IMR-90 (cell line): ENCODE measurements around the gene SDC3. TPM values are rescaled to one million over a fixed set of nuclear protein-coding genes. Genes with fewer than 3 reads are reported as not detected.

Source experiments
- ATAC-seq: fragments of 200-7000 bp; cut with Tn5 transposase; 2 replicates; pipeline ENCODE4 v1.9.1; 2020; ENCODE audit warnings: low read depth, mild to moderate bottlenecking, moderate library complexity
- BruUV-seq: library from RNA; stranded (reverse); fragments of 400-500 nt; replicated peaks from 2 replicates; lab custom pipeline; 2021; lab: Mats Ljungman, UMichigan
- CTCF ChIA-PET: fragments of 300-600 bp; formaldehyde crosslinking; extraction: SDS; loops from one replicate; lab custom pipeline; 2021; ENCODE audit warnings: antibody characterized with exemption; lab: Yijun Ruan, JAX
- POLR2A ChIA-PET: fragments of 300-600 bp; sonication (Branson Sonifier 250); formaldehyde crosslinking; loops from one replicate; lab custom pipeline; 2022; ENCODE audit warnings: antibody characterized with exemption; ENCODE audit not compliant: unreplicated experiment; lab: Charles Lee
- DNase-seq: peaks from one replicate; pipeline ENCODE4 v3.0.0; 2013
- H2AFZ ChIP-seq: replicated peaks from 2 replicates; pipeline ENCODE3; 2013; ENCODE audit warnings: low read length, mild to moderate bottlenecking; ENCODE audit not compliant: poor library complexity
- H2AK5ac ChIP-seq: 2 replicates; pipeline ENCODE4 v1.6.1; 2013; ENCODE audit warnings: low read depth, low read length, inconsistent platforms
- H2AK9ac ChIP-seq: replicated peaks from 2 replicates; pipeline ENCODE3; 2013; ENCODE audit warnings: mild to moderate bottlenecking, low read depth, low read length, moderate library complexity; ENCODE audit not compliant: poor library complexity
- H2BK120ac ChIP-seq: 2 replicates; pipeline ENCODE4 v1.6.1; 2013; ENCODE audit warnings: low read depth, low read length, inconsistent platforms
- H2BK15ac ChIP-seq: 3 replicates; pipeline ENCODE4 v1.6.1; 2013; ENCODE audit warnings: low read depth, low read length, inconsistent platforms
- H2BK20ac ChIP-seq: 2 replicates; pipeline ENCODE4 v1.6.1; 2013; ENCODE audit warnings: low read depth, mild to moderate bottlenecking, inconsistent platforms, low read length, moderate library complexity
- H2BK5ac ChIP-seq: 2 replicates; pipeline ENCODE4 v1.6.1; 2013; ENCODE audit warnings: mild to moderate bottlenecking, low read depth, low read length, inconsistent platforms; ENCODE audit not compliant: poor library complexity, severe bottlenecking
- H3K14ac ChIP-seq: replicated peaks from 2 replicates; pipeline ENCODE4 v1.6.1; 2013; ENCODE audit warnings: low read depth, low read length, inconsistent platforms
- H3K18ac ChIP-seq: 2 replicates; pipeline ENCODE4 v1.6.1; 2013; ENCODE audit warnings: low read depth, low read length, control low read depth
- H3K23ac ChIP-seq: 2 replicates; pipeline ENCODE4 v1.6.1; 2013; ENCODE audit warnings: low read depth, low read length, inconsistent platforms
- H3K27ac ChIP-seq: 2 replicates; pipeline ENCODE4 v1.5.1; 2013; ENCODE audit warnings: mild to moderate bottlenecking, control low read depth, low read length; ENCODE audit not compliant: insufficient read depth
- H3K27me3 ChIP-seq: 2 replicates; pipeline ENCODE4 v1.6.1; 2013; ENCODE audit warnings: low read length; ENCODE audit not compliant: control insufficient read depth, insufficient read depth
- H3K36me3 ChIP-seq: 2 replicates; pipeline ENCODE4 v1.6.1; 2013; ENCODE audit warnings: low read length, mixed read lengths; ENCODE audit not compliant: control insufficient read depth, insufficient read depth
- H3K4ac ChIP-seq: 2 replicates; pipeline ENCODE4 v1.6.1; 2013; ENCODE audit warnings: low read depth, low read length, inconsistent platforms
- H3K4me1 ChIP-seq: 2 replicates; pipeline ENCODE4 v1.6.1; 2013; ENCODE audit warnings: low read length, mixed read lengths; ENCODE audit not compliant: control insufficient read depth, insufficient read depth
- H3K4me2 ChIP-seq: 2 replicates; pipeline ENCODE4 v1.6.1; 2013; ENCODE audit warnings: low read depth, mild to moderate bottlenecking, control low read depth, low read length, moderate library complexity
- H3K4me3 ChIP-seq: 2 replicates; pipeline ENCODE4 v1.5.1; 2013; ENCODE audit warnings: low read depth, mild to moderate bottlenecking, control low read depth, low read length, moderate library complexity; ENCODE audit not compliant: insufficient read depth
- H3K56ac ChIP-seq: 2 replicates; pipeline ENCODE4 v1.6.1; 2013; ENCODE audit warnings: low read length, inconsistent platforms; ENCODE audit not compliant: insufficient read depth; ENCODE audit errors: extremely low read depth
- H3K79me1 ChIP-seq, 2 experiments: 2 replicates each; pipeline ENCODE4 v1.6.1; 2013; ENCODE audit warnings: low read length in 2 of 2, inconsistent platforms in 1 of 2, low read depth in 1 of 2
- H3K9ac ChIP-seq: 2 replicates; pipeline ENCODE4 v1.6.1; 2013; ENCODE audit warnings: low read depth, low read length, control low read depth
- H3K9me1 ChIP-seq: 2 replicates; pipeline ENCODE4 v1.6.1; 2013; ENCODE audit warnings: low read length, inconsistent platforms; ENCODE audit not compliant: insufficient read depth
- H3K9me3 ChIP-seq: 2 replicates; pipeline ENCODE4 v1.6.1; 2013; ENCODE audit warnings: low read length; ENCODE audit not compliant: control insufficient read depth, insufficient read depth
- H4K20me1 ChIP-seq: 2 replicates; pipeline ENCODE4 v1.6.1; 2013; ENCODE audit warnings: low read length, inconsistent platforms; ENCODE audit not compliant: insufficient read depth
- H4K5ac ChIP-seq: 2 replicates; pipeline ENCODE4 v1.6.1; 2013; ENCODE audit warnings: mild to moderate bottlenecking, low read depth, low read length, control low read depth
- H4K8ac ChIP-seq, 2 experiments: 2 replicates each; pipeline ENCODE4 v1.6.1; 2013; ENCODE audit warnings: low read depth in 2 of 2, low read length in 2 of 2, control low read depth in 1 of 2, inconsistent platforms in 1 of 2
- H4K91ac ChIP-seq: 2 replicates; pipeline ENCODE4 v1.6.1; 2013; ENCODE audit warnings: low read depth, low read length, inconsistent platforms; ENCODE audit not compliant: insufficient read depth
- BHLHE40 ChIP-seq: fragments of 150-350 bp; IDR thresholded peaks from 2 replicates; pipeline ENCODE4 v1.6.1; 2016; ENCODE audit warnings: mild to moderate bottlenecking, low read depth, low read length
- CEBPB ChIP-seq: IDR thresholded peaks from 2 replicates; pipeline ENCODE4 v1.6.1; 2012; ENCODE audit warnings: low read depth, low read length, improper control_type of control experiment
- CHD1 ChIP-seq: IDR thresholded peaks from 2 replicates; pipeline ENCODE4 v1.6.1; 2012; ENCODE audit warnings: low read depth, low read length, improper control_type of control experiment
- FOS ChIP-seq: fragments of 150-350 bp; IDR thresholded peaks from 2 replicates; pipeline ENCODE4 v1.6.1; 2016; ENCODE audit warnings: low read depth, low read length
- MAFK ChIP-seq: IDR thresholded peaks from 2 replicates; pipeline ENCODE4 v1.6.1; 2012; ENCODE audit warnings: low read depth, low read length, improper control_type of control experiment
- MAZ ChIP-seq: IDR thresholded peaks from 2 replicates; pipeline ENCODE4 v1.6.1; 2012; ENCODE audit warnings: low read depth, mild to moderate bottlenecking, low read length, improper control_type of control experiment, moderate library complexity, borderline replicate concordance
- MXI1 ChIP-seq: IDR thresholded peaks from 2 replicates; pipeline ENCODE4 v1.6.1; 2012; ENCODE audit warnings: low read depth, mild to moderate bottlenecking, low read length, moderate library complexity, borderline replicate concordance
- NFE2L2 ChIP-seq: fragments of 150-350 bp; IDR thresholded peaks from 2 replicates; pipeline ENCODE4 v1.6.1; 2016; ENCODE audit warnings: low read depth, mild to moderate bottlenecking, low read length
- POLR2A ChIP-seq: IDR thresholded peaks from 2 replicates; pipeline ENCODE4 v1.6.1; 2012; ENCODE audit warnings: mild to moderate bottlenecking, low read depth, low read length
- RAD21 ChIP-seq: IDR thresholded peaks from 2 replicates; pipeline ENCODE4 v1.6.1; 2012; ENCODE audit warnings: low read length, improper control_type of control experiment
- RFX5 ChIP-seq: IDR thresholded peaks from 2 replicates; pipeline ENCODE4 v1.8.0; 2012; ENCODE audit warnings: low read depth, mild to moderate bottlenecking, low read length, moderate library complexity
- SMC3 ChIP-seq: fragments of 150-350 bp; IDR thresholded peaks from 2 replicates; pipeline ENCODE4 v1.6.1; 2016; ENCODE audit warnings: low read depth, mild to moderate bottlenecking, antibody characterized with exemption, low read length, moderate library complexity
- USF2 ChIP-seq: fragments of 150-350 bp; IDR thresholded peaks from 2 replicates; pipeline ENCODE4 v1.6.1; 2017; ENCODE audit warnings: mild to moderate bottlenecking, antibody characterized with exemption, low read length, low read depth
- WGBS, 2 experiments: methylation state at CpG; one replicate each; pipeline versions ENCODE4 v1.1.5 to v1.1.7; 2013; ENCODE audit warnings: missing lambda C conversion rate in 2 of 2; ENCODE audit not compliant: insufficient read length in 1 of 2; ENCODE audit errors: extremely low coverage in 2 of 2; 5-methylcytosine and 5-hydroxymethylcytosine counted together
- dilution Hi-C: fragments of 300-500 bp; cut with HindIII; formaldehyde crosslinking; loops from one replicate; pipeline ENCODE4 v1.14.3; 2018; ENCODE audit warnings: low sequenced_read_pairs; ENCODE audit not compliant: unreplicated experiment
- in situ Hi-C: fragments of 300-500 bp; cut with MboI; formaldehyde crosslinking; loops from 3 replicates; pipeline ENCODE4 v1.14.3; 2019; ENCODE audit warnings: low sequenced_read_pairs, inconsistent platforms, mixed read lengths
- intact Hi-C: fragments of 100-400 bp; cut with micrococcal nuclease; formaldehyde crosslinking; loops from 2 replicates; pipeline ENCODE4 v1.10.0; 2022
- polyA plus RNA-seq, 3 experiments: library from polyadenylated mRNA; depleted of rRNA; stranded (reverse); fragments of >200 nt; gene quantifications; 2 replicates each; pipeline ENCODE4 v1.2.3, GENCODE V29; 2012; ENCODE audit warnings: low replicate concordance in 1 of 3
- total RNA-seq: library from RNA; depleted of rRNA; stranded (reverse); fragments of >200 nt; gene quantifications from 2 replicates; pipeline ENCODE4 v1.2.3, GENCODE V29; 2012
- TF ChIP-seq, protein P1 (sequence below): conservative IDR thresholded peaks from 2 replicates; pipeline ENCODE4 v1.5.1; 2012; ENCODE audit warnings: mild to moderate bottlenecking, low read depth, low read length, improper control_type of control experiment
- TF ChIP-seq, protein P2 (sequence below): fragments of 150-350 bp; IDR thresholded peaks from 2 replicates; pipeline ENCODE4 v1.6.1; 2016; ENCODE audit warnings: low read depth, mild to moderate bottlenecking, low read length, moderate library complexity, borderline replicate concordance

Gene SDC3
- total and polyA plus RNA-seq, 2 of the 4 experiments (the other 2 are of a cell fraction) = 13.1 to 71.5 TPM

GRCh38 chr1:30840904-30841598, 67.5 kb downstream of the SDC3 start:
- H2AK5ac ChIP-seq = no peak overlapping the region
- DNase-seq (peak; percentile 17), ATAC-seq (no peak)
- no peak overlapping the region for H2AK9ac ChIP-seq
- no peak overlapping the region for H4K5ac ChIP-seq
- H4K20me1 ChIP-seq = no peaks in the 10 kb centered on the region
- no peak overlapping the region for H3K14ac ChIP-seq
- H3K23ac ChIP-seq = no peak overlapping the region
- BruUV-seq = no TSS peak
- H2BK5ac ChIP-seq = no peak overlapping the region
- POLR2A ChIA-PET = no interaction called here
- peaks cover 44% of the 10 kb centered on the region for H3K27me3 ChIP-seq
- WGBS, 2 experiments = 37% methylated on average over 9 of the region's 10 CpGs; no CpG with 5 or more reads in 1 of the 2 experiments
- H4K91ac ChIP-seq = no peak overlapping the region
- H3K18ac ChIP-seq = no peak overlapping the region
- H2BK120ac ChIP-seq = no peak overlapping the region
- H3K4me1 ChIP-seq = peaks cover 2% of the 10 kb centered on the region; the same call in 1 of the 2 replicates
- dilution Hi-C loops = no loop called here
- intact Hi-C loops = no loop called here
- H3K4me2 ChIP-seq = no peak overlapping the region
- H3K56ac ChIP-seq = no peak overlapping the region
- H3K9ac ChIP-seq = no peak overlapping the region
- H3K9me1 ChIP-seq = 0 out of 2 replicates have a peak, but pooled peaks cover 6% of the 10 kb centered on the region
- H3K79me1 ChIP-seq = no peaks in the 10 kb centered on the region
- no peak overlapping the region for H4K8ac ChIP-seq
- no peak overlapping the region for H3K4me3 ChIP-seq
- in situ Hi-C loops = no loop called here
- no peak overlapping the region for H2AFZ ChIP-seq
- CTCF ChIA-PET = interaction anchor here (0.6 to 1.2 kb wide), 2 partner anchors 39 to 91 kb away, joined by 3 to 5 read pairs; no protein-coding TSS in a partner anchor
- no peaks in the 10 kb centered on the region; the same call in 1 of the 2 replicates for H3K9me3 ChIP-seq
- no peak overlapping the region for H2BK15ac ChIP-seq
- no peaks in the 10 kb centered on the region for H3K36me3 ChIP-seq
- no peak overlapping the region for H2BK20ac ChIP-seq
- H3K27ac ChIP-seq = no peak overlapping the region
- H3K4ac ChIP-seq = no peak overlapping the region
- TF ChIP-seq, protein P1, sequence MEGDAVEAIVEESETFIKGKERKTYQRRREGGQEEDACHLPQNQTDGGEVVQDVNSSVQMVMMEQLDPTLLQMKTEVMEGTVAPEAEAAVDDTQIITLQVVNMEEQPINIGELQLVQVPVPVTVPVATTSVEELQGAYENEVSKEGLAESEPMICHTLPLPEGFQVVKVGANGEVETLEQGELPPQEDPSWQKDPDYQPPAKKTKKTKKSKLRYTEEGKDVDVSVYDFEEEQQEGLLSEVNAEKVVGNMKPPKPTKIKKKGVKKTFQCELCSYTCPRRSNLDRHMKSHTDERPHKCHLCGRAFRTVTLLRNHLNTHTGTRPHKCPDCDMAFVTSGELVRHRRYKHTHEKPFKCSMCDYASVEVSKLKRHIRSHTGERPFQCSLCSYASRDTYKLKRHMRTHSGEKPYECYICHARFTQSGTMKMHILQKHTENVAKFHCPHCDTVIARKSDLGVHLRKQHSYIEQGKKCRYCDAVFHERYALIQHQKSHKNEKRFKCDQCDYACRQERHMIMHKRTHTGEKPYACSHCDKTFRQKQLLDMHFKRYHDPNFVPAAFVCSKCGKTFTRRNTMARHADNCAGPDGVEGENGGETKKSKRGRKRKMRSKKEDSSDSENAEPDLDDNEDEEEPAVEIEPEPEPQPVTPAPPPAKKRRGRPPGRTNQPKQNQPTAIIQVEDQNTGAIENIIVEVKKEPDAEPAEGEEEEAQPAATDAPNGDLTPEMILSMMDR = no peak
- no peak for TF ChIP-seq FOS
- TF ChIP-seq POLR2A = no peak
- no peak for TF ChIP-seq CEBPB
- no peak for TF ChIP-seq MXI1
- TF ChIP-seq BHLHE40 = no peak
- TF ChIP-seq CHD1 = no peak
- TF ChIP-seq USF2 = no peak
- TF ChIP-seq RFX5 = no peak
- TF ChIP-seq SMC3 = no peak
- TF ChIP-seq, protein P2, sequence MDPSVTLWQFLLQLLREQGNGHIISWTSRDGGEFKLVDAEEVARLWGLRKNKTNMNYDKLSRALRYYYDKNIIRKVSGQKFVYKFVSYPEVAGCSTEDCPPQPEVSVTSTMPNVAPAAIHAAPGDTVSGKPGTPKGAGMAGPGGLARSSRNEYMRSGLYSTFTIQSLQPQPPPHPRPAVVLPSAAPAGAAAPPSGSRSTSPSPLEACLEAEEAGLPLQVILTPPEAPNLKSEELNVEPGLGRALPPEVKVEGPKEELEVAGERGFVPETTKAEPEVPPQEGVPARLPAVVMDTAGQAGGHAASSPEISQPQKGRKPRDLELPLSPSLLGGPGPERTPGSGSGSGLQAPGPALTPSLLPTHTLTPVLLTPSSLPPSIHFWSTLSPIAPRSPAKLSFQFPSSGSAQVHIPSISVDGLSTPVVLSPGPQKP = no peak
- no peak for TF ChIP-seq MAZ
- TF ChIP-seq RAD21 = no peak
- TF ChIP-seq NFE2L2 = no peak
- no peak for TF ChIP-seq MAFK
